DOHH2 (cell line): ENCODE data around the gene GUK1.

Experiments
- H3F3A ChIP-seq: fragments of 200-600 bp; sonication (generic), shearing (Covaris generic); 2 replicates; pipeline ENCODE4 v1.6.0; 2016; ENCODE audit warnings: antibody characterized with exemption, mild to moderate bottlenecking; ENCODE audit not compliant: control insufficient read depth, insufficient read depth
- H3K27ac ChIP-seq: fragments of 200-600 bp; sonication (generic); 2 replicates; pipeline ENCODE4 v1.5.1; 2014; ENCODE audit warnings: low read depth, mild to moderate bottlenecking, low read length, moderate library complexity
- H3K27me3 ChIP-seq: fragments of 200-600 bp; sonication (generic); 2 replicates; pipeline ENCODE4 v1.6.1; 2014; ENCODE audit warnings: mild to moderate bottlenecking, low read length, mixed read lengths; ENCODE audit not compliant: control insufficient read depth
- H3K36me3 ChIP-seq: fragments of 200-600 bp; sonication (generic); 2 replicates; pipeline ENCODE4 v1.6.1; 2014; ENCODE audit warnings: mild to moderate bottlenecking, low read length, moderate library complexity, mixed read lengths; ENCODE audit not compliant: control insufficient read depth
- H3K4me1 ChIP-seq: fragments of 200-600 bp; sonication (generic); 2 replicates; pipeline ENCODE4 v1.6.1; 2014; ENCODE audit warnings: mild to moderate bottlenecking, low read length, mixed read lengths; ENCODE audit not compliant: control insufficient read depth
- H3K4me2 ChIP-seq: fragments of 200-600 bp; sonication (generic); 2 replicates; pipeline ENCODE4 v1.6.0; 2014; ENCODE audit warnings: mild to moderate bottlenecking, low read length, moderate library complexity
- H3K4me3 ChIP-seq: fragments of 200-600 bp; sonication (generic); 2 replicates; pipeline ENCODE4 v1.5.1; 2014; ENCODE audit warnings: mild to moderate bottlenecking, low read length, mixed read lengths
- H3K79me2 ChIP-seq: fragments of 200-600 bp; sonication (generic); 2 replicates; pipeline ENCODE4 v1.6.1; 2014; ENCODE audit warnings: mild to moderate bottlenecking, low read length, mixed read lengths; ENCODE audit not compliant: control insufficient read depth
- H3K9me2 ChIP-seq: fragments of 200-600 bp; sonication (generic); replicated peaks from 2 replicates; pipeline ENCODE4 v1.6.1; 2014; ENCODE audit warnings: mild to moderate bottlenecking, low read length, mixed read lengths; ENCODE audit not compliant: control insufficient read depth
- H3K9me3 ChIP-seq: fragments of 200-600 bp; sonication (generic); 2 replicates; pipeline ENCODE4 v1.6.1; 2014; ENCODE audit warnings: antibody characterized with exemption, low read length, mixed read lengths; ENCODE audit not compliant: control insufficient read depth, insufficient read depth
- H4K20me1 ChIP-seq: fragments of 200-600 bp; sonication (generic); 2 replicates; pipeline ENCODE4 v1.6.0; 2014; ENCODE audit warnings: low read depth, mild to moderate bottlenecking, antibody characterized with exemption, low read length, moderate library complexity; ENCODE audit not compliant: control insufficient read depth, insufficient read depth
- EZH2phosphoT487 ChIP-seq: fragments of 200-600 bp; sonication (generic); IDR thresholded peaks from 2 replicates; pipeline ENCODE4 v1.6.1; 2017; ENCODE audit warnings: borderline replicate concordance, mild to moderate bottlenecking, antibody characterized with exemption, low read length, moderate library complexity, mixed read lengths
- TF ChIP-seq, protein P1 (sequence below): fragments of 200-600 bp; sonication (generic); IDR thresholded peaks from one replicate; pipeline ENCODE4 v1.5.1; 2014; ENCODE audit warnings: antibody characterized with exemption, mild to moderate bottlenecking, low read depth, low read length; ENCODE audit not compliant: poor library complexity, severe bottlenecking

GUK1 gene

DNA sequence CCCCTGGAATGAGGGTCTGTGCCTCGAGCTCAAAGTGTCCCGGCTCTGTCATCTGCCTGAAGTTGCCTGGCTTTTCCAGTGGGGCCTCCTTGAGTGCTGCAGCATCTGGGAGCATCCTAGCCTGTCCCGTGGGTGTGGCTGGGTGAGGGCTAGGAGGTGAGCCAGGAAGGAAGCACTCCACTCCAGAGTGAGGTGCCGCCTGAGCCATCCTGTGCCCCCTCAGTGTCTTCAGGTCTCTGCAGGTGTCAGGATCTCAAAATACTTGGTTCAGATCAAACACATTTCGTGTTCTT lies 37.0 kb downstream of the GUK1 start:
- H4K20me1 ChIP-seq: no peaks in the 10 kb centered on the region
- TF ChIP-seq, protein P1, sequence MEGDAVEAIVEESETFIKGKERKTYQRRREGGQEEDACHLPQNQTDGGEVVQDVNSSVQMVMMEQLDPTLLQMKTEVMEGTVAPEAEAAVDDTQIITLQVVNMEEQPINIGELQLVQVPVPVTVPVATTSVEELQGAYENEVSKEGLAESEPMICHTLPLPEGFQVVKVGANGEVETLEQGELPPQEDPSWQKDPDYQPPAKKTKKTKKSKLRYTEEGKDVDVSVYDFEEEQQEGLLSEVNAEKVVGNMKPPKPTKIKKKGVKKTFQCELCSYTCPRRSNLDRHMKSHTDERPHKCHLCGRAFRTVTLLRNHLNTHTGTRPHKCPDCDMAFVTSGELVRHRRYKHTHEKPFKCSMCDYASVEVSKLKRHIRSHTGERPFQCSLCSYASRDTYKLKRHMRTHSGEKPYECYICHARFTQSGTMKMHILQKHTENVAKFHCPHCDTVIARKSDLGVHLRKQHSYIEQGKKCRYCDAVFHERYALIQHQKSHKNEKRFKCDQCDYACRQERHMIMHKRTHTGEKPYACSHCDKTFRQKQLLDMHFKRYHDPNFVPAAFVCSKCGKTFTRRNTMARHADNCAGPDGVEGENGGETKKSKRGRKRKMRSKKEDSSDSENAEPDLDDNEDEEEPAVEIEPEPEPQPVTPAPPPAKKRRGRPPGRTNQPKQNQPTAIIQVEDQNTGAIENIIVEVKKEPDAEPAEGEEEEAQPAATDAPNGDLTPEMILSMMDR: no peak
- no peak for TF ChIP-seq EZH2phosphoT487
- peaks cover 3% of the 10 kb centered on the region; the same call in 1 of the 2 replicates for H3K4me1 ChIP-seq

DNA sequence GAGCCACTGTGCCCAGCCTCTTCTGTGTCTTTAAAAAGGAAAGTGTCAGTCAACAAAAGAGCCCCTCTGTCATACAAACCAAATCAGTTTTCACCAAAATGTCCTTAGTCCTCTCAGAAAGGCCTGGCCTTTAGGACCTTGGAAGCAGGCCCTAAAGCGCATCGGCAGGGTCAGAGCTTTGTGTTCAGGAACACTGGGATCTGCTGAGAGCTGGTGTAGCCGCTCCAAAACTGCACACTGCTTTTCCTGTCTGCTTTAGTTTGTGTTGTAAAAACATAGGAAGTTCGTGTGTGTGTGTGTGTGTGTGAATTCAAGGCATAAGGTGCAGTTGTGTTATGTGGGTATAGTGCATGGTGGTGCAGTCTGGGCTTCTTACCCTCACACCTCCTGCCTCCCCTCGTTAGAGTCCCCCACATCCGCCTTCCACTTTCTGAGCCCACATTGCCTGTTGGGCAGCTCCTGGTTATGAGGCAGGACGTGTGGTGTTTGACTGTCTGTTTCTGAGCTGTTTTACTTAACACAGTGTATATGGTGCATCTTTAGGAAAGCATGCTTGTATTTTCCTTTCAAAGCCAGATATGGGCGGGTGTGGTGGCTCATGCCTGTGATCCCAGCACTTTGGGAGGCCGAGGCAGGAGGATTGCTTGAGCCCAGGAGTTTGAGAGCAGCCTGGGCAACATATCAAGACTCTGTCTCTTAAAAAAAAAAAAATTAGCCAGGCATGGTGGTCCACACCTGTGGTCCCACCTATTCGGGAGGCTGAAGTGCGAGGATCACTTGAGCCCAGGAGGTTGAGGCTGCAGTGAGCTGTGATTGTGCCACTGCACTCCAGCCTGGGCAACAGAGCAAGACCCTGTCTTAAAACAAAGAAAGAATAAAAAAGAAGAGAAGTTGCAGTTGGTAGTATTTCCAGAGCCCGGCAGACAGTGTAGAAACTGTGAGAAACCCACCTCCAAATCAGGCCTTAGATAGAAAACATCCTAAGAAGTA lies 37.9 kb downstream of the GUK1 start:
- Histone ChIP-seq H3K79me2 (peaks cover 12% of the 10 kb centered on the region), H3K36me3 (peaks cover 9% of the 10 kb centered on the region; the same call in 1 of the 2 replicates), H3K4me2 (no peak overlapping the region), H3K9me2 (no peaks in the 10 kb centered on the region), H3K27ac (no peak overlapping the region), H3K4me3 (no peak overlapping the region), H3K9me3 (peaks cover 5% of the 10 kb centered on the region; the same call in 1 of the 2 replicates), H3K4me1 (peaks cover 3% of the 10 kb centered on the region; the same call in 1 of the 2 replicates), H3K27me3 (no peaks in the 10 kb centered on the region), H4K20me1 (no peaks in the 10 kb centered on the region), H3F3A (no peaks in the 10 kb centered on the region)
- no peak for TF ChIP-seq EZH2phosphoT487
- TF ChIP-seq, protein P1: no peak

More for the DNA sequence above, 37.0 kb downstream of the GUK1 start:
- no peak overlapping the region for H3K4me3 ChIP-seq
- H3K9me3 ChIP-seq: peaks cover 5% of the 10 kb centered on the region; the same call in 1 of the 2 replicates
- peaks cover 21% of the 10 kb centered on the region for H3K79me2 ChIP-seq
- H3K27ac ChIP-seq: no peak overlapping the region
- H3K27me3 ChIP-seq: no peaks in the 10 kb centered on the region
- H3K4me2 ChIP-seq: no peak overlapping the region
- H3K36me3 ChIP-seq: peaks cover 9% of the 10 kb centered on the region; the same call in 1 of the 2 replicates
- H3K9me2 ChIP-seq: no peaks in the 10 kb centered on the region
- no peaks in the 10 kb centered on the region for H3F3A ChIP-seq

DNA sequence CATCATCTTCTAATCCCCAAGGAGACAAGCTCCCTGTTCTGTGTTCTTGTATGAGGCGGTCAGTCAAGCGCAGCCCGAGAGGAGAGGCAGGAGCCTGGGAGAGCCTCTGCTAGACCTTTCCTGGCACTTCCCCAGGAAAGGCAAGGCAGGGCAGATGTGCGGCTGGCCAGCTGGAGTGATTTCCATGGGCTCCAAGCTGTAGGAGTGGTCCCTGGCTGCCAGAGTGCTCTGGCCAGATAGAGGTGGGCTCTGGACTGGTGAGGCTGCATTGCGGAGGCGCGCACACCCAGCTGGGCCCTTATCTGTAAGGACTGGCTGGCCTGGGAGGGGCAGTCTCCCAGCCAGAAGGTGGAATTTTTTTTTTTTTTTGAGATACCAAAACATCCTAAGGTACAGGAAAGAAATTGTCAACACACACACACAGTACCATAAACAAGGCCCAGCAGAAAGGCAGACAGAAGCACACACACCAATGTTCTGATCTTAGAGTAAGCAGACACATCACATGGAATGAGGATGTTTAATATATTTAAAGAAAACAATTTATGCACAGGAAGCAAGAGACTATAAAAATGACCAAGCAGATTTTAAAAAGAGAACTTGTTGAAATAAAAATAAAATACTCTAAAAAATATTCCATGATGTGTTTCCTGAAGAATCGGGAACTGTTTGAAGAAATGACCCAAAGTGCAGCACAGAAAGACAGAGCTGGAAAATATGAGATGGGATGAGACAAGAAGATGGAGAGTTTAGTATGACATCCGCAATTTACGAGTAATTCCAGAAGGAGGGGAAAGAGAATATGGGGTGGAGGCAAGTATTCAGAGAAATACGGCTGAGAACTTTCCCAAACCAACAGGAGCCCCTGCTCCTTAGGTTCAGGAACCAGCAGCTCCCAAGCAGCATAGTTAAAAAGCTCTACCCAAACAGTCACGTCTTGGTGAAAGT lies 38.9 kb downstream of the GUK1 start:
- peaks cover 3% of the 10 kb centered on the region; the same call in 1 of the 2 replicates for H3K4me1 ChIP-seq
- H3K9me3 ChIP-seq: peaks cover 5% of the 10 kb centered on the region; the same call in 1 of the 2 replicates
- no peak overlapping the region for H3K4me3 ChIP-seq
- no peaks in the 10 kb centered on the region for H3K9me2 ChIP-seq
- H3K27me3 ChIP-seq: no peaks in the 10 kb centered on the region
- H3K79me2 ChIP-seq: peaks cover 6% of the 10 kb centered on the region; the same call in 1 of the 2 replicates
- H3F3A ChIP-seq: no peaks in the 10 kb centered on the region
- peaks cover 9% of the 10 kb centered on the region; the same call in 1 of the 2 replicates for H3K36me3 ChIP-seq
- no peaks in the 10 kb centered on the region for H4K20me1 ChIP-seq
- no peak for TF ChIP-seq EZH2phosphoT487
- TF ChIP-seq, protein P1: no peak
- H3K4me2 ChIP-seq: no peak overlapping the region
- H3K27ac ChIP-seq: no peak overlapping the region
